ENCODE results near the gene RNF10.

RNF10 gene

GRCh38 chr12:120490833-120491512 is 43.2 kb upstream of the RNF10 start:
- DNase-seq (ENCODE audit: extremely low read depth, insufficient read length): no peak
- Histone ChIP-seq H3K36me3 (ENCODE audit: control insufficient read depth, insufficient read depth, low read length) (peaks cover 5% of the 10 kb centered on the region), H3K4me3 (replicated peaks; ENCODE audit: low read depth, low read length) (no peak overlapping the region), H3K27me3 (replicated peaks; ENCODE audit: control insufficient read depth, insufficient read depth, low read length) (no peaks in the 10 kb centered on the region)
- no peak for TF ChIP-seq CTCF (IDR thresholded peaks at IDR 0.05; ENCODE audit: insufficient read depth, low read length, poor library complexity, severe bottlenecking)

GRCh38 chr12:120495186-120495730 is 38.9 kb upstream of the RNF10 start:
- TF ChIP-seq CTCF (IDR thresholded peaks at IDR 0.05; ENCODE audit: insufficient read depth, low read length, poor library complexity, severe bottlenecking): no peak
- Histone ChIP-seq H3K27me3 (replicated peaks; ENCODE audit: control insufficient read depth, insufficient read depth, low read length) (no peaks in the 10 kb centered on the region), H3K36me3 (ENCODE audit: control insufficient read depth, insufficient read depth, low read length) (peaks cover 8% of the 10 kb centered on the region)

GRCh38 chr12:120495731-120496412 is 38.3 kb upstream of the RNF10 start, which contains the start of gene DYNLL1:
TSS of gene DYNLL1 (plus strand) at chr12:120496113. CDS start at chr12:120496422, 309 bp downstream.
- Histone ChIP-seq H3K36me3 (ENCODE audit: control insufficient read depth, insufficient read depth, low read length) (peaks cover 7% of the 10 kb centered on the region), H3K27me3 (replicated peaks; ENCODE audit: control insufficient read depth, insufficient read depth, low read length) (no peaks in the 10 kb centered on the region), H3K4me3 (replicated peaks; ENCODE audit: low read depth, low read length) (peak within 1 kb of the TSS; percentile 93)
- DNase-seq (ENCODE audit: extremely low read depth, insufficient read length): peak; percentile 98
- TF ChIP-seq CTCF (IDR thresholded peaks at IDR 0.05; ENCODE audit: insufficient read depth, low read length, poor library complexity, severe bottlenecking): peak; percentile 4

More at GRCh38 chr12:120495186-120495730, 38.9 kb upstream of the RNF10 start:
- H3K4me3 ChIP-seq (replicated peaks; ENCODE audit: low read depth, low read length): peak overlapping the region; percentile 93
- no peak for DNase-seq (ENCODE audit: extremely low read depth, insufficient read length)

- TF ChIP-seq CTCF (IDR thresholded peaks at IDR 0.05; ENCODE audit: insufficient read depth, low read length, poor library complexity, severe bottlenecking): peak; percentile 20
- peak; percentile 63 for DNase-seq (ENCODE audit: extremely low read depth, insufficient read length)
These were observed 37.5 kb upstream of the RNF10 start for GRCh38 chr12:120496413-120497340.

GRCh38 chr12:120497524-120498150 is 36.5 kb upstream of the RNF10 start:
- DNase-seq (ENCODE audit: extremely low read depth, insufficient read length): no peak
- no peak for TF ChIP-seq CTCF (IDR thresholded peaks at IDR 0.05; ENCODE audit: insufficient read depth, low read length, poor library complexity, severe bottlenecking)
- peak overlapping the region; percentile 93 for H3K4me3 ChIP-seq (replicated peaks; ENCODE audit: low read depth, low read length)
- H3K36me3 ChIP-seq (ENCODE audit: control insufficient read depth, insufficient read depth, low read length): peaks cover 3% of the 10 kb centered on the region
- no peaks in the 10 kb centered on the region for H3K27me3 ChIP-seq (replicated peaks; ENCODE audit: control insufficient read depth, insufficient read depth, low read length)

More at GRCh38 chr12:120496413-120497340, 37.5 kb upstream of the RNF10 start:
- Histone ChIP-seq H3K27me3 (replicated peaks; ENCODE audit: control insufficient read depth, insufficient read depth, low read length) (no peaks in the 10 kb centered on the region), H3K4me3 (replicated peaks; ENCODE audit: low read depth, low read length) (peak overlapping the region; percentile 93), H3K36me3 (ENCODE audit: control insufficient read depth, insufficient read depth, low read length) (peaks cover 3% of the 10 kb centered on the region)
